BLaER1 treated with 17β-estradiol and CSF1 and Interleukin-3, amounts not matched to agents 10 nM and 100 nM (cell line): Measurements from ENCODE around the gene CHD9NB.
"Not testable (repeated sequence)": the region's sequence is repeated elsewhere in the genome, so short reads cannot be mapped to it uniquely, and the experiment has no call there.

ENCODE experiments used
- H3K27ac ChIP-seq, 11 experiments: shearing (Covaris generic); formaldehyde crosslinking; 2 replicates each; pipeline ENCODE4 v1.8.1; 2022
- H3K27me3 ChIP-seq, 11 experiments: shearing (Covaris generic); formaldehyde crosslinking; 2 replicates each; pipeline ENCODE4 v1.8.1; 2022
- H3K36me3 ChIP-seq, 11 experiments: shearing (Covaris generic); formaldehyde crosslinking; 2 replicates each; pipeline ENCODE4 v1.8.1; 2022
- H3K4me1 ChIP-seq, 10 experiments: shearing (Covaris generic); formaldehyde crosslinking; 2 replicates each; pipeline ENCODE4 v1.8.1; 2022
- H3K4me2 ChIP-seq, 11 experiments: shearing (Covaris generic); formaldehyde crosslinking; 2 replicates each; pipeline ENCODE4 v1.8.1; 2022
- H3K4me3 ChIP-seq, 10 experiments: shearing (Covaris generic); formaldehyde crosslinking; 2 replicates each; pipeline ENCODE4 v1.8.1; 2022
- H3K9ac ChIP-seq, 11 experiments: shearing (Covaris generic); formaldehyde crosslinking; 2 replicates each; pipeline ENCODE4 v1.8.1; 2022
- H3K9me3 ChIP-seq, 11 experiments: shearing (Covaris generic); formaldehyde crosslinking; replicated peaks in 1 of 11; 2 replicates each; pipeline ENCODE4 v1.8.1; 2022
- H4K20me1 ChIP-seq, 11 experiments: shearing (Covaris generic); formaldehyde crosslinking; 2 replicates each; pipeline ENCODE4 v1.8.1; 2022
- Cebpa-rat ChIP-seq, 11 experiments: shearing (Covaris generic); IDR thresholded peaks; 2 replicates each; pipeline ENCODE4 v1.8.1; 2022

Gene CHD9NB

GRCh38 chr16:53048139-53048915 is 4.4 kb downstream of the CHD9NB start:
- Histone ChIP-seq H3K36me3 (no peaks in the 10 kb centered on the region), H3K4me3 (no peak overlapping the region), H3K27me3 (no peaks in the 10 kb centered on the region), H3K9ac (no peak overlapping the region), H3K9me3 (peaks cover 0 to 9% (median 0%) of the 10 kb centered on the region in 11 experiments; a peak in 1 of 22 replicates), H3K4me2 (no peak overlapping the region), H3K27ac (no peak overlapping the region), H4K20me1 (no peaks in the 10 kb centered on the region), H3K4me1 (peaks cover 10 to 24% (median 14%) of the 10 kb centered on the region in 10 experiments)
- no peak for TF ChIP-seq Cebpa-rat (IDR thresholded peaks at IDR 0.05)

GRCh38 chr16:53047515-53047914 is 5.2 kb downstream of the CHD9NB start:
- not testable (repeated sequence) for H3K4me2 ChIP-seq

GRCh38 chr16:53045341-53046220 is 7.1 kb downstream of the CHD9NB start:
- Histone ChIP-seq H3K4me2 (no peak overlapping the region), H3K27ac (no peak overlapping the region), H3K36me3 (no peaks in the 10 kb centered on the region), H3K9ac (no peak overlapping the region), H4K20me1 (no peaks in the 10 kb centered on the region), H3K9me3 (peaks cover 0 to 9% (median 0%) of the 10 kb centered on the region in 11 experiments; a peak in 1 of 22 replicates), H3K27me3 (no peaks in the 10 kb centered on the region), H3K4me1 (peaks cover 22 to 38% (median 29%) of the 10 kb centered on the region in 10 experiments), H3K4me3 (no peak overlapping the region)
- TF ChIP-seq Cebpa-rat (IDR thresholded peaks at IDR 0.05): no peak

More at GRCh38 chr16:53047515-53047914, 5.2 kb downstream of the CHD9NB start:
- not testable (repeated sequence) for H3K4me3 ChIP-seq, H3K36me3 ChIP-seq, H3K27me3 ChIP-seq, H4K20me1 ChIP-seq, H3K27ac ChIP-seq, H3K9ac ChIP-seq, H3K9me3 ChIP-seq
- H3K4me1 ChIP-seq: peaks cover 9 to 24% (median 16%) of the 10 kb centered on the region in 10 experiments

GRCh38 chr16:53043986-53044601 is 8.6 kb downstream of the CHD9NB start:
- H3K36me3 ChIP-seq: no peaks in the 10 kb centered on the region
- H3K4me3 ChIP-seq: no peak overlapping the region
- no peak for TF ChIP-seq Cebpa-rat (IDR thresholded peaks at IDR 0.05)
- 0 out of 22 replicates have a peak overlapping the region, but pooled peaks of 1 of the 11 experiments have one; percentile 5 for H3K4me2 ChIP-seq
- H3K9me3 ChIP-seq: peaks cover 0 to 9% (median 0%) of the 10 kb centered on the region in 11 experiments; a peak in 1 of 22 replicates
- H4K20me1 ChIP-seq: no peaks in the 10 kb centered on the region
- peak overlapping the region in 3 of 11 experiments; percentile 63 to 88 (median 82); a peak in 4 of 22 replicates for H3K27ac ChIP-seq
- H3K27me3 ChIP-seq: no peaks in the 10 kb centered on the region
- no peak overlapping the region for H3K9ac ChIP-seq
- peaks cover 25 to 41% (median 31%) of the 10 kb centered on the region in 10 experiments for H3K4me1 ChIP-seq

- Histone ChIP-seq H3K4me3 (no peak overlapping the region), H3K36me3 (no peaks in the 10 kb centered on the region), H3K4me1 (peaks cover 25 to 41% (median 31%) of the 10 kb centered on the region in 10 experiments), H3K9ac (peak overlapping the region in 1 of 11 experiments; percentile 7; a peak in 1 of 22 replicates), H3K9me3 (peaks cover 0 to 9% (median 0%) of the 10 kb centered on the region in 11 experiments; a peak in 1 of 22 replicates), H4K20me1 (no peaks in the 10 kb centered on the region), H3K27ac (peak overlapping the region in 5 of 11 experiments; percentile 11 to 88 (median 77); a peak in 8 of 22 replicates), H3K4me2 (peak overlapping the region in 6 of 11 experiments; percentile 19 to 92 (median 72); a peak in 4 of 22 replicates), H3K27me3 (no peaks in the 10 kb centered on the region)
- no peak for TF ChIP-seq Cebpa-rat (IDR thresholded peaks at IDR 0.05)
Measured at GRCh38 chr16:53043428-53043831, 9.3 kb downstream of the CHD9NB start.

- H3K4me3 ChIP-seq: peak overlapping the region in 4 of 10 experiments; percentile 3 to 30 (median 19); a peak in 3 of 20 replicates
Measured at GRCh38 chr16:53042235-53042701, 10.4 kb downstream of the CHD9NB start.

GRCh38 chr16:53041320-53042051 is 11.2 kb downstream of the CHD9NB start:
- Histone ChIP-seq H3K27me3 (no peaks in the 10 kb centered on the region), H4K20me1 (no peaks in the 10 kb centered on the region), H3K9me3 (0 out of 22 replicates have a peak, but pooled peaks cover 0 to 5% (median 0%) of the 10 kb centered on the region in 11 experiments), H3K4me1 (peaks cover 25 to 42% (median 34%) of the 10 kb centered on the region in 10 experiments), H3K36me3 (no peaks in the 10 kb centered on the region), H3K27ac (peak overlapping the region in 10 of 11 experiments; percentile 9 to 88 (median 63); a peak in 17 of 22 replicates), H3K4me2 (peak overlapping the region; percentile 64 to 92 (median 76)), H3K9ac (peak overlapping the region in 8 of 11 experiments; percentile 19 to 74 (median 54); a peak in 17 of 22 replicates), H3K4me3 (peak overlapping the region in 6 of 10 experiments; percentile 3 to 36 (median 19); a peak in 8 of 20 replicates)
- TF ChIP-seq Cebpa-rat (IDR thresholded peaks at IDR 0.05): peak in 1 of 11 experiments; percentile 46; a peak in 1 of 22 replicates

More at GRCh38 chr16:53042235-53042701, 10.4 kb downstream of the CHD9NB start:
- H3K9me3 ChIP-seq: peaks cover 0 to 6% (median 0%) of the 10 kb centered on the region in 11 experiments; a peak in 1 of 22 replicates
- H3K4me1 ChIP-seq: peaks cover 25 to 41% (median 34%) of the 10 kb centered on the region in 10 experiments
- TF ChIP-seq Cebpa-rat (IDR thresholded peaks at IDR 0.05): no peak
- no peaks in the 10 kb centered on the region for H3K27me3 ChIP-seq
- H3K36me3 ChIP-seq: no peaks in the 10 kb centered on the region
- peak overlapping the region in 8 of 11 experiments; percentile 12 to 74 (median 54); a peak in 12 of 22 replicates for H3K9ac ChIP-seq
- H3K4me2 ChIP-seq: peak overlapping the region; percentile 64 to 92 (median 76)
- no peaks in the 10 kb centered on the region for H4K20me1 ChIP-seq
- peak overlapping the region in 9 of 11 experiments; percentile 9 to 88 (median 63); a peak in 17 of 22 replicates for H3K27ac ChIP-seq
